ENCODE measurements around the gene COL5A1.

Gene COL5A1

DNA sequence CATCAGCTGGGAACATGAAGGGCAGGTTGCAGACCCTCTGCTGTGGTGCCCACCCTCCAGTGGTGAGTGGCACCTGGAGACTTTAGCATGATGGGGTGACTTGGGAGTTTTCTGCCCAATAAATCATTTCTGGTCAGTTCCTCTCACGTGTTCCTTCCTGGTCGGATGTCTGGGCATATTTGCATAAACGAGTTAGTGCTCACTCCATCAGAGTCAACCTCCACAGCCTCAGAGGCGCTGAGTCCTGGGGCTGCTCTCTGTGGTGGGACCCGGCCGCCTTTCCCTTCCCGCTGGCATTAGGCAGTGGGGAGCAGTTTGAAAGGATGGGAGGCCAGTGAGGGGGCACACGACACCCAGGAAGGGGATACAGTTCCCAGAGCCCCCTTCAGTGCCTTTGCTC is 125.0 kb downstream of the COL5A1 start:
- TF ChIP-seq SPI1 (IDR thresholded peaks at IDR 0.05; ENCODE audit: borderline replicate concordance, low read depth) = no peak
- TF ChIP-seq, protein P1, sequence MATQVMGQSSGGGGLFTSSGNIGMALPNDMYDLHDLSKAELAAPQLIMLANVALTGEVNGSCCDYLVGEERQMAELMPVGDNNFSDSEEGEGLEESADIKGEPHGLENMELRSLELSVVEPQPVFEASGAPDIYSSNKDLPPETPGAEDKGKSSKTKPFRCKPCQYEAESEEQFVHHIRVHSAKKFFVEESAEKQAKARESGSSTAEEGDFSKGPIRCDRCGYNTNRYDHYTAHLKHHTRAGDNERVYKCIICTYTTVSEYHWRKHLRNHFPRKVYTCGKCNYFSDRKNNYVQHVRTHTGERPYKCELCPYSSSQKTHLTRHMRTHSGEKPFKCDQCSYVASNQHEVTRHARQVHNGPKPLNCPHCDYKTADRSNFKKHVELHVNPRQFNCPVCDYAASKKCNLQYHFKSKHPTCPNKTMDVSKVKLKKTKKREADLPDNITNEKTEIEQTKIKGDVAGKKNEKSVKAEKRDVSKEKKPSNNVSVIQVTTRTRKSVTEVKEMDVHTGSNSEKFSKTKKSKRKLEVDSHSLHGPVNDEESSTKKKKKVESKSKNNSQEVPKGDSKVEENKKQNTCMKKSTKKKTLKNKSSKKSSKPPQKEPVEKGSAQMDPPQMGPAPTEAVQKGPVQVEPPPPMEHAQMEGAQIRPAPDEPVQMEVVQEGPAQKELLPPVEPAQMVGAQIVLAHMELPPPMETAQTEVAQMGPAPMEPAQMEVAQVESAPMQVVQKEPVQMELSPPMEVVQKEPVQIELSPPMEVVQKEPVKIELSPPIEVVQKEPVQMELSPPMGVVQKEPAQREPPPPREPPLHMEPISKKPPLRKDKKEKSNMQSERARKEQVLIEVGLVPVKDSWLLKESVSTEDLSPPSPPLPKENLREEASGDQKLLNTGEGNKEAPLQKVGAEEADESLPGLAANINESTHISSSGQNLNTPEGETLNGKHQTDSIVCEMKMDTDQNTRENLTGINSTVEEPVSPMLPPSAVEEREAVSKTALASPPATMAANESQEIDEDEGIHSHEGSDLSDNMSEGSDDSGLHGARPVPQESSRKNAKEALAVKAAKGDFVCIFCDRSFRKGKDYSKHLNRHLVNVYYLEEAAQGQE (IDR thresholded peaks at IDR 0.05; ENCODE audit: insufficient replicate concordance, low read depth) = no peak
- TF ChIP-seq, protein P2, sequence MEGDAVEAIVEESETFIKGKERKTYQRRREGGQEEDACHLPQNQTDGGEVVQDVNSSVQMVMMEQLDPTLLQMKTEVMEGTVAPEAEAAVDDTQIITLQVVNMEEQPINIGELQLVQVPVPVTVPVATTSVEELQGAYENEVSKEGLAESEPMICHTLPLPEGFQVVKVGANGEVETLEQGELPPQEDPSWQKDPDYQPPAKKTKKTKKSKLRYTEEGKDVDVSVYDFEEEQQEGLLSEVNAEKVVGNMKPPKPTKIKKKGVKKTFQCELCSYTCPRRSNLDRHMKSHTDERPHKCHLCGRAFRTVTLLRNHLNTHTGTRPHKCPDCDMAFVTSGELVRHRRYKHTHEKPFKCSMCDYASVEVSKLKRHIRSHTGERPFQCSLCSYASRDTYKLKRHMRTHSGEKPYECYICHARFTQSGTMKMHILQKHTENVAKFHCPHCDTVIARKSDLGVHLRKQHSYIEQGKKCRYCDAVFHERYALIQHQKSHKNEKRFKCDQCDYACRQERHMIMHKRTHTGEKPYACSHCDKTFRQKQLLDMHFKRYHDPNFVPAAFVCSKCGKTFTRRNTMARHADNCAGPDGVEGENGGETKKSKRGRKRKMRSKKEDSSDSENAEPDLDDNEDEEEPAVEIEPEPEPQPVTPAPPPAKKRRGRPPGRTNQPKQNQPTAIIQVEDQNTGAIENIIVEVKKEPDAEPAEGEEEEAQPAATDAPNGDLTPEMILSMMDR (IDR thresholded peaks at IDR 0.05; ENCODE audit: insufficient read depth, low read length) = no peak
- no peak for TF ChIP-seq GABPA (IDR thresholded peaks at IDR 0.05; ENCODE audit: low read depth)
- TF ChIP-seq POLR2AphosphoS5 (IDR thresholded peaks at IDR 0.05; ENCODE audit: low read depth) = no peak
- Histone ChIP-seq H3K27ac (replicated peaks) (no peak overlapping the region), H3K27me3 (ENCODE audit: insufficient read depth, poor library complexity, severe bottlenecking) (no peaks in the 10 kb centered on the region), H3K4me3 (replicated peaks; ENCODE audit: insufficient read depth, low read length) (no peak overlapping the region)
- no peak for DNase-seq (ENCODE audit: low read depth in 1 of 2, low spot score in 1 of 2)

DNA sequence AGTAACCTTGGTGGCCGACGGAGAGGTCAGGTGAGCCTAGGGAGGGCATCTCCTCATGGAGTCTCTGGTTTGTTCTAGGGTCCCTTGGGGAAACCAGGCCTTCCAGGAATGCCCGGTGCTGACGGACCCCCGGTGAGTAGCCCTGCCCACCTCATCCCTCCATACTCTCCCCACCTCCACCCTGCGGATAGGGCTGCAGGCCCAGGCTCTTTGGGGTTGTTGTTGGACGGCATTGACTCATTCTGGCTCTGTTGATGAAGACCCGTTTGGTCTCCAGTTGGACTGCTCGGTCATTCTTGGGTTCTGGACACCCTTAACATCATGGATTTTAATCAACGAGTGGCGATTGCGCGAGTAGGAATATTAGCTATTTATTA is 126.7 kb downstream of the COL5A1 start:
- DNase-seq (ENCODE audit: low read depth in 1 of 2, low spot score in 1 of 2) = no peak
- Histone ChIP-seq H3K4me3 (replicated peaks; ENCODE audit: insufficient read depth, low read length) (no peak overlapping the region), H3K27ac (replicated peaks) (no peak overlapping the region), H3K27me3 (ENCODE audit: insufficient read depth, poor library complexity, severe bottlenecking) (no peaks in the 10 kb centered on the region)
- no peak for TF ChIP-seq POLR2AphosphoS5 (IDR thresholded peaks at IDR 0.05; ENCODE audit: low read depth)
- TF ChIP-seq, protein P1 (IDR thresholded peaks at IDR 0.05; ENCODE audit: insufficient replicate concordance, low read depth) = no peak
- no peak for TF ChIP-seq GABPA (IDR thresholded peaks at IDR 0.05; ENCODE audit: low read depth)
- TF ChIP-seq SPI1 (IDR thresholded peaks at IDR 0.05; ENCODE audit: borderline replicate concordance, low read depth) = no peak
- TF ChIP-seq, protein P2 (IDR thresholded peaks at IDR 0.05; ENCODE audit: insufficient read depth, low read length) = no peak

DNA sequence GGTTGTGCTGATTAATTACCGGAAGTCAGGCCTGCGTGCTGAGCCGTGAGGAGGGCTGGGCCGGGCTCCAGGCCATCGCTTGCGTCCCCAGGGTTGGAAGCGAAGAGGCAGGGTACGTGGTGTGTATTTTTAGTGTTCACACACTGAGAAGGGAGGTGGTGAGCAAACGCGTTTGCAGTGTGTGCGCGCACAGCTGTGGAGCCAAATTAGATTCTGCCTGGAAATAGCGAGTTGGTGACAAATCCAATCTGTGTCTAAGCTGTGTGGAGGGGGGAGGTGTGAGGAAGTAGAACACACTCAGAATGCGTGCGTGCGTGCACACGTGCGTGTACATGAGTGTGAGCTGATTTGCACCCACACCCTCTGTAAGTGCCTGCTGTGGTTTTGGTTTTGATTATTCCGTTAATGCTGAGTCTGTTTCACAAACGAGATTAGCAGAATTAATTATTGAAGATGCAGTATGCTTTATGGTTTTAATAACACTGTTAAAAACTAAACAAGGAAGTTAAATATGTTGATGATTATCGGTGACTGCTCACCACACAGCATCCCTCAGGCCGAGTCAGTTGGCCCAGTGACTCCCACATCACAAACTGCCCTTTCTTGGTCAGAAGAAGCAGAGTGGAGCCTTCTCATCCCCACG is 127.2 kb downstream of the COL5A1 start:
- Histone ChIP-seq H3K4me3 (replicated peaks; ENCODE audit: insufficient read depth, low read length) (no peak overlapping the region), H3K27me3 (ENCODE audit: insufficient read depth, poor library complexity, severe bottlenecking) (no peaks in the 10 kb centered on the region), H3K27ac (replicated peaks) (0 out of 2 replicates have a peak overlapping the region, but pooled peaks have one; percentile 10)
- peak in 1 of 2 experiments; percentile 21 for DNase-seq (ENCODE audit: low read depth in 1 of 2, low spot score in 1 of 2)
- TF ChIP-seq POLR2AphosphoS5 (IDR thresholded peaks at IDR 0.05; ENCODE audit: low read depth) (no peak), SPI1 (IDR thresholded peaks at IDR 0.05; ENCODE audit: borderline replicate concordance, low read depth) (no peak)

DNA sequence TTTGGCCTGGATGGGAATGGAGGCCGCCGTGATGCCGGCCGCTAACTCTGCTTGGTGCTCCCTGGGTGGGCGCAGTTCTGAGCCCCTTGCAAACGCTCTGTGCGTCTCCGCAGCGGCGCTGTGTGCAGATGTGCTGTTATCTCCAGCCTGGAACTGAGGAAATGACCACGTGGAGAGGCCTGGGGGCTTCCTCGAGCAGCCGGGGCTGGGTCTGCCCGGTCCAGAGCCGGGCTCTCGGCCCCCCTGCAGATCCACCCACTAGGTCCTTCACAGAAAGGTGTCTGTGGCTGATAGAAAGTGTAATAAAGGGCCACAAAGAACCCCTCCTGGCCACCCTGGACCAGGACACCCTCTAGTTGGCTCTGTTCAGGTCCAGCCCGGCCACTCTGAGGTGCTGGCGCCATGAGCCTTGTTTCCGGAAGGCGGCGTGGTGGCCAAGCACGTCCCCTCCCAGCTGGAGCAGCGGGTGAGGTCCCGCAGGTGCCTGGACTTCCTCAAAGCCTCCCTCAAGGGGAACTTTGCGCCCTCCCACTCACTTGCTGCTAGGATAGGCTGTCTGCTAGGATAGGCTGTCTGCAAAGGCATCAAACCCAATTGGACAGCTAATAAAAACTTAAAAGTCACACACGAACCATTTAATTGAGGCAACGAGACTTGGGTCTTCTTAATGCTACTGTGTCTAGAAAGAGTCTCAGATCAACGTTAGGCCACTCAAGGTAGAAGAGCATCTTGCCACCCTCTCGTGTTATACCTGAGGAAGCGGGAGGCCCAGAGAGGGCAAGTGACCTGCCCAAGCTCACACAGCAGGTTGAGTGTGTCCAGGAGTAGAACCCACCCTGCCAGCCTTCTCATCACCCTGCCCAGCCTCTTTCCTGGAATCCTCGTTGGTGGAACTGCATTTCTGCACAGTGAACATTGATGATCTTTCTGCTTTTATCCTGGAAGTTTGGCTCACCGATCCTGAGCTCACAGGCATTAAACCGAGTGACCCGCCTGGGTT is 129.7 kb downstream of the COL5A1 start:
- no peak overlapping the region; the same call in 1 of the 2 replicates for H3K27ac ChIP-seq (replicated peaks)
- DNase-seq (ENCODE audit: low read depth in 1 of 2, low spot score in 1 of 2) = peak in 1 of 2 experiments; percentile 65
- H3K4me3 ChIP-seq (replicated peaks; ENCODE audit: insufficient read depth, low read length) = no peak overlapping the region
- peak; percentile 54; the same call in 1 of the 2 replicates for TF ChIP-seq SPI1 (IDR thresholded peaks at IDR 0.05; ENCODE audit: borderline replicate concordance, low read depth)
- TF ChIP-seq, protein P2 (IDR thresholded peaks at IDR 0.05; ENCODE audit: insufficient read depth, low read length) = no peak
- H3K27me3 ChIP-seq (ENCODE audit: insufficient read depth, poor library complexity, severe bottlenecking) = no peaks in the 10 kb centered on the region

All from HL-60 (cell line).